ENCODE results near the gene PLPPR2. TPM values are rescaled to one million over a fixed set of nuclear protein-coding genes. Genes with fewer than 3 reads are reported as not detected.

PLPPR2 gene
- total RNA-seq, 1 donor from 2014 or later: 6.7 TPM

- Histone ChIP-seq H3K4me3 (ENCODE audit: low read depth, low read length) (peak overlapping the region; percentile 36), H3K27me3 (ENCODE audit: control insufficient read depth, insufficient read depth, low read length) (peaks cover 12% of the 10 kb centered on the region)
- no peak for TF ChIP-seq CTCF (IDR thresholded peaks at IDR 0.05; ENCODE audit: insufficient read depth, low read length, poor library complexity, severe bottlenecking)
Observed at GRCh38 chr19:11383706-11384048, 28.4 kb downstream of the PLPPR2 start.

DNA sequence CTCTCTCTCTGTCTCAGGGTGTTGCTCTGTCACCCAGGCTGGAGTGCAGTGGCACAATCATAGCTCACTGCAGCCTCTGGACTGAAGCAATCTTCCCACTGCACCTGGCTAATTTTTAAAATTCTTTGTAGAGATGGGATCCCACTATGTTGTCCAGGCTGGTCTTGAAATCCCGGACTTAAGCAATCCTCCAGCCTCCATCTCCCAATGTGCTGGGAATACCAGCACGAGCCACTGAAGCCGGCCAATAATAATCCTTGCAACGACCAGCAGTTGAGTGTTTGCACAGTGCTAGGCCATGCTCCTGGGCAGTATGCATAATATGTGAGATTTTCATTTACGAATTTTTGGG lies 29.5 kb downstream of the PLPPR2 start:
- DNase-seq (ENCODE audit: low read depth): no peak
- no peak for TF ChIP-seq CTCF (IDR thresholded peaks at IDR 0.05; ENCODE audit: insufficient read depth, low read length, poor library complexity, severe bottlenecking)
- no peaks in the 10 kb centered on the region for H3K36me3 ChIP-seq (ENCODE audit: control insufficient read depth, insufficient read depth, low read length)
- peaks cover 12% of the 10 kb centered on the region for H3K27me3 ChIP-seq (ENCODE audit: control insufficient read depth, insufficient read depth, low read length)
- no peak overlapping the region for H3K4me3 ChIP-seq (ENCODE audit: low read depth, low read length)

More at GRCh38 chr19:11383706-11384048, 28.4 kb downstream of the PLPPR2 start:
- H3K36me3 ChIP-seq (ENCODE audit: control insufficient read depth, insufficient read depth, low read length): no peaks in the 10 kb centered on the region
- no peak for DNase-seq (ENCODE audit: low read depth)

GRCh38 chr19:11387162-11388034 lies 32.2 kb downstream of the PLPPR2 start:
- Histone ChIP-seq H3K27me3 (ENCODE audit: control insufficient read depth, insufficient read depth, low read length) (peaks cover 7% of the 10 kb centered on the region), H3K4me3 (ENCODE audit: low read depth, low read length) (no peak overlapping the region), H3K36me3 (ENCODE audit: control insufficient read depth, insufficient read depth, low read length) (no peaks in the 10 kb centered on the region)
- no peak for DNase-seq (ENCODE audit: low read depth)
- TF ChIP-seq CTCF (IDR thresholded peaks at IDR 0.05; ENCODE audit: insufficient read depth, low read length, poor library complexity, severe bottlenecking): no peak

- DNase-seq (ENCODE audit: low read depth): no peak
- Histone ChIP-seq H3K27me3 (ENCODE audit: control insufficient read depth, insufficient read depth, low read length) (no peaks in the 10 kb centered on the region), H3K36me3 (ENCODE audit: control insufficient read depth, insufficient read depth, low read length) (no peaks in the 10 kb centered on the region), H3K4me3 (ENCODE audit: low read depth, low read length) (no peak overlapping the region)
- no peak for TF ChIP-seq CTCF (IDR thresholded peaks at IDR 0.05; ENCODE audit: insufficient read depth, low read length, poor library complexity, severe bottlenecking)
Observed at GRCh38 chr19:11390359-11390758, 35.1 kb downstream of the PLPPR2 start.

DNA sequence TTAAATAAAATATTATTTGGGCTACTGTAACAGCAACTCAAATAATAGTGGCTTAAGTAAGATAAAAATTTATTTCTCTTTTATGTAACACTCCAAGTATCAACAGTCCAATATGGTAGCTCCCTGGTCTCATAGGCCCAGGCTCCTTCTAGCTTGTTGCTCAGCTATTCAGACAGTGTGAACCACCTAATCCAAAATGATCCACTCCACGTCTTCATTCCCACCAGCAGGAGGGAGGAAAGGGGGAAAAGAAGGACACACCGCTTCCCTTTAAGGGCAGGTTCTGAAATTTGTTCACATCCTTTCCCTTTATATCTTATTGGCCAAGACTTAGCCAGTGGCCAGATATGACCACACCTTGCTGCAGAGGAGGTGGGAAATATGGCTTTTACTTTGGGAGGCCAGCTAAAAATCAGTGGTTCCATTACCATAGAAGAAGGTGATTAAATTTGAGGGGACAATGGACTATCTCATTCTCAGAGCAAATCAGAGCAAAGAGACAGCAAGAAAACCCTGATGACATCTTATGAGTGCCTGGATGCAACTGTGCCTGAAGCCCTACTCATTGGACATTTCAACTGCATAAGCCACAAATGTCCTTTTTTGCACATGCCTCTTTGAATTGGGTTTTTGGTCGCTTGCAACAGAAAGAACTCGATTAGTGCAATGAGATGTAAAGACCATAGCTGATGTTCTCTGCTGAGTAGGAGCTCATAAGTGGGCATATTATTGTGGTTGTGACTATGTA lies 35.9 kb downstream of the PLPPR2 start:
- no peak for DNase-seq (ENCODE audit: low read depth)
- H3K4me3 ChIP-seq (ENCODE audit: low read depth, low read length): no peak overlapping the region
- TF ChIP-seq CTCF (IDR thresholded peaks at IDR 0.05; ENCODE audit: insufficient read depth, low read length, poor library complexity, severe bottlenecking): no peak

More for the DNA sequence above, 35.9 kb downstream of the PLPPR2 start:
- Histone ChIP-seq H3K27me3 (ENCODE audit: control insufficient read depth, insufficient read depth, low read length) (no peaks in the 10 kb centered on the region), H3K36me3 (ENCODE audit: control insufficient read depth, insufficient read depth, low read length) (no peaks in the 10 kb centered on the region)
